SU-DHL-6 (cell line): Measurements from ENCODE around the gene TNFRSF18.

Source experiments
- H2AFZ ChIP-seq: fragments of 200-600 bp; sonication (generic); 2 replicates; pipeline ENCODE4 v1.6.1; 2014; ENCODE audit warnings: low read depth, mild to moderate bottlenecking, moderate library complexity, mixed read lengths, antibody characterized with exemption, low read length; ENCODE audit not compliant: severe bottlenecking
- H3F3A ChIP-seq: fragments of 200-600 bp; shearing (Covaris generic); 2 replicates; pipeline ENCODE4 v1.6.0; 2016; ENCODE audit warnings: antibody characterized with exemption, mild to moderate bottlenecking; ENCODE audit not compliant: insufficient read depth
- H3K27ac ChIP-seq: fragments of 200-600 bp; sonication (generic); 2 replicates; pipeline ENCODE4 v1.5.1; 2016; ENCODE audit warnings: low read depth, mild to moderate bottlenecking, low read length, moderate library complexity, mixed read lengths
- H3K27me3 ChIP-seq: fragments of 200-600 bp; sonication (generic), shearing (Covaris generic); 2 replicates; pipeline ENCODE4 v1.6.0; 2014; ENCODE audit warnings: mild to moderate bottlenecking, low read length
- H3K36me3 ChIP-seq: fragments of 200-600 bp; sonication (generic); 2 replicates; pipeline ENCODE4 v1.6.1; 2014; ENCODE audit warnings: mild to moderate bottlenecking, low read length, mixed read lengths
- H3K4me2 ChIP-seq: fragments of 300-600, 200-600 bp; shearing (Covaris generic), sonication (generic); 2 replicates; pipeline ENCODE4 v1.6.0; 2014; ENCODE audit warnings: low read length, low read depth, mild to moderate bottlenecking; ENCODE audit not compliant: poor library complexity, severe bottlenecking
- H3K4me3 ChIP-seq: fragments of 200-600 bp; sonication (generic); 2 replicates; pipeline ENCODE4 v1.5.1; 2014; ENCODE audit warnings: antibody characterized with exemption, low read length, mild to moderate bottlenecking, mixed read lengths; ENCODE audit not compliant: insufficient read depth, poor library complexity, severe bottlenecking
- H3K79me2 ChIP-seq: fragments of 200-600 bp; sonication (generic); 2 replicates; pipeline ENCODE4 v1.6.1; 2014; ENCODE audit warnings: mild to moderate bottlenecking, low read length, moderate library complexity; ENCODE audit not compliant: insufficient read depth
- H3K9ac ChIP-seq: fragments of 200-600 bp; sonication (generic); 2 replicates; pipeline ENCODE4 v1.7.0; 2014; ENCODE audit warnings: mild to moderate bottlenecking, low read length
- H3K9me2 ChIP-seq: fragments of 200-600 bp; sonication (generic); replicated peaks from 2 replicates; pipeline ENCODE4 v1.6.1; 2014; ENCODE audit warnings: low read length; ENCODE audit not compliant: insufficient read depth
- H3K9me3 ChIP-seq: fragments of 200-600 bp; sonication (generic); 2 replicates; pipeline ENCODE4 v1.6.1; 2014; ENCODE audit warnings: low read length, mixed read lengths; ENCODE audit not compliant: insufficient read depth
- H4K20me1 ChIP-seq: fragments of 200-600 bp; sonication (generic); 2 replicates; pipeline ENCODE4 v1.6.1; 2014; ENCODE audit warnings: low read depth, mild to moderate bottlenecking, antibody characterized with exemption, low read length, moderate library complexity, mixed read lengths
- EZH2phosphoT487 ChIP-seq: fragments of 200-600 bp; sonication (generic), shearing (Covaris generic); conservative IDR thresholded peaks from 2 replicates; pipeline ENCODE4 v1.6.1; 2018; ENCODE audit warnings: mild to moderate bottlenecking, antibody characterized with exemption, low read length, moderate library complexity, mixed read lengths
- TF ChIP-seq, protein P1 (sequence below): fragments of 200-600 bp; sonication (generic); IDR thresholded peaks from one replicate; pipeline ENCODE4 v1.5.1; 2017; ENCODE audit warnings: antibody characterized with exemption, mild to moderate bottlenecking, low read length, moderate library complexity; ENCODE audit not compliant: insufficient read depth, poor library complexity, severe bottlenecking

Gene TNFRSF18

DNA sequence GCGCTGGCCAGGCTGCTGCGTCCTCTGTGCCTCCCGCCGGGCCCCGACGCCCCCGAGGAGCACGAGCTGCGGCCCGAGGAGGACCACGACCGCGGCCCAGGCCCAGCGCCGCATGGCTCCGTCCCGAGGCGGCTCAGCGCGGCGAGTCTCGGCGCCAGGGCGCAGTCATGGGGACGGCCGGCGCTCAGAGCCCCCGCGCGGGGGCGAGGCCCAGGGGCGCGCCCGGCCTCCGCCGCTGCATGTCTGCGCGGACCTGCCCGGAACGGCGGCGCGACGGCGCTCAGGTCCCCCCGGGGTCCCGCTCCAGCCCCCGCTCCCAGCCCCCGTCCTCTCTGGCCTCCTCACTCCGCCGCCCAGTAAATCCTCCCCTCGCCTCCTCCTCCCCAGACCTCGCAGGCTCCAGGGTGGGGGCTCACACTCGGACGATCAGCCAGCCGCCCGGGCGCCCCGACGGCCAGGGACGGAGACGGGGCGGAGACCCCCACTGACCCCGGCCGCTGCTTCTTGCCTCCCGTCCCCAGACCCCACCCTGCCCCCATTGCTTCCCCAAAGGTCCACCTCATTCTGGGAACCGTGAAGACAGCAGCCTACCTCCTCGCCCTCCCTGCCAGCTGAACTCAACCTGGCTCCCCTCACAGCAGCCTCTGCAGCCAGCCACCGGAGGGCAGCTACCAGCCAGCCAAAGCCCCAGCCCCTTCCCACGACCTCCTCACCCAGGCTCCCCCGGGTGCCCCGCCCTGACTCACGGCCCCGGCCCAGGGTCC is 40.4 kb upstream of the TNFRSF18 start, which contains the start of gene C1QTNF12:
TSS of gene C1QTNF12 (minus strand) at position 146 of the 764 bp plus-strand sequence. CDS start at position 114, 32 bp downstream.
- no peaks in the 10 kb centered on the region for H3K79me2 ChIP-seq
- no peak within 1 kb of the TSS for H3K9ac ChIP-seq
- TF ChIP-seq, protein P1, sequence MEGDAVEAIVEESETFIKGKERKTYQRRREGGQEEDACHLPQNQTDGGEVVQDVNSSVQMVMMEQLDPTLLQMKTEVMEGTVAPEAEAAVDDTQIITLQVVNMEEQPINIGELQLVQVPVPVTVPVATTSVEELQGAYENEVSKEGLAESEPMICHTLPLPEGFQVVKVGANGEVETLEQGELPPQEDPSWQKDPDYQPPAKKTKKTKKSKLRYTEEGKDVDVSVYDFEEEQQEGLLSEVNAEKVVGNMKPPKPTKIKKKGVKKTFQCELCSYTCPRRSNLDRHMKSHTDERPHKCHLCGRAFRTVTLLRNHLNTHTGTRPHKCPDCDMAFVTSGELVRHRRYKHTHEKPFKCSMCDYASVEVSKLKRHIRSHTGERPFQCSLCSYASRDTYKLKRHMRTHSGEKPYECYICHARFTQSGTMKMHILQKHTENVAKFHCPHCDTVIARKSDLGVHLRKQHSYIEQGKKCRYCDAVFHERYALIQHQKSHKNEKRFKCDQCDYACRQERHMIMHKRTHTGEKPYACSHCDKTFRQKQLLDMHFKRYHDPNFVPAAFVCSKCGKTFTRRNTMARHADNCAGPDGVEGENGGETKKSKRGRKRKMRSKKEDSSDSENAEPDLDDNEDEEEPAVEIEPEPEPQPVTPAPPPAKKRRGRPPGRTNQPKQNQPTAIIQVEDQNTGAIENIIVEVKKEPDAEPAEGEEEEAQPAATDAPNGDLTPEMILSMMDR = no peak
- no peak for TF ChIP-seq EZH2phosphoT487
- no peaks in the 10 kb centered on the region for H3K9me2 ChIP-seq
- H3K27ac ChIP-seq = no peak within 1 kb of the TSS
- H3F3A ChIP-seq = no peaks in the 10 kb centered on the region
- no peak within 1 kb of the TSS for H3K4me3 ChIP-seq
- no peaks in the 10 kb centered on the region for H4K20me1 ChIP-seq
- H2AFZ ChIP-seq = no peak within 1 kb of the TSS
- H3K27me3 ChIP-seq = no peaks in the 10 kb centered on the region
- H3K9me3 ChIP-seq = no peaks in the 10 kb centered on the region
- no peak within 1 kb of the TSS for H3K4me2 ChIP-seq
- no peaks in the 10 kb centered on the region for H3K36me3 ChIP-seq

DNA sequence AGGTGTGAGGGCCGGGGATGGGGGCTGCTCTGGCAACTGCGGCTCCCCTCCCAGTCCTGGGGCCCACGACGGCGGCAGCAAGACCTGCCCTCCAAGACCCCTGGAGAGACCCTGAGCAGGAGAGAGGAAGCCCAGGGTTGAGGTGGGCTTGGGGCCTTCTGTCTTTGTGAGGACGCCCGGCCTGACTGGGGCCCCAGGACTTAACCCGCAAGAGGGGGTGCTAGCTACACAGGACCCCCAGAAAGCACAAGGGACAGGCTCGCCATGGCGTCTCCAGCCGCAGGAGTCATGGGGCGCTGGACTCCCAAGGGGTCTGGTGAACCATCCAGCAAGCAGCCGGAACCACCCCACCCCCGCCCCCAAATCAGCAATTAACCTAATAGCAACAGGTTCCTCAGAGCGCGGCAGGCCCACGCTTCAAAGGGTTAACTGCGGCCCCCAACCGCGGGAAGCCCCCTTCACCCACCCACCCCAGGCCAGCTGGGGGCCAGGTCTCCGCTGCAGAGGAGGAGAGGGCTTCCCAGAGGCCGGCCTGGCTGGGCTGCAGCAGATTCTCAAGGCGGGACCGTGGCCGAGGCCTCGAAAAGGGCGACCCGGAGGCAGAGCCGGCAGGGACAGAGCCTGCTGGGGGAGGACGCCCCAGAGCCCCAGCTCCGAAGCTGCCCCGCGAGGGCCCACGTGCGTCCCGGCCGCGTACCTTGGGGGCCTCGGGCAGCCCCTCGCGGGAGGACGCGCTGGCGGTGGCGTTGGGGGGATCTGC is 39.6 kb upstream of the TNFRSF18 start:
- Histone ChIP-seq H3K79me2 (no peaks in the 10 kb centered on the region), H3F3A (no peaks in the 10 kb centered on the region), H3K9me3 (no peaks in the 10 kb centered on the region), H3K27me3 (no peaks in the 10 kb centered on the region), H3K9me2 (no peaks in the 10 kb centered on the region), H3K4me2 (no peak overlapping the region), H4K20me1 (no peaks in the 10 kb centered on the region), H3K4me3 (no peak overlapping the region), H2AFZ (no peak overlapping the region), H3K36me3 (no peaks in the 10 kb centered on the region), H3K9ac (no peak overlapping the region), H3K27ac (no peak overlapping the region)
- TF ChIP-seq, protein P1 = no peak
- no peak for TF ChIP-seq EZH2phosphoT487

DNA sequence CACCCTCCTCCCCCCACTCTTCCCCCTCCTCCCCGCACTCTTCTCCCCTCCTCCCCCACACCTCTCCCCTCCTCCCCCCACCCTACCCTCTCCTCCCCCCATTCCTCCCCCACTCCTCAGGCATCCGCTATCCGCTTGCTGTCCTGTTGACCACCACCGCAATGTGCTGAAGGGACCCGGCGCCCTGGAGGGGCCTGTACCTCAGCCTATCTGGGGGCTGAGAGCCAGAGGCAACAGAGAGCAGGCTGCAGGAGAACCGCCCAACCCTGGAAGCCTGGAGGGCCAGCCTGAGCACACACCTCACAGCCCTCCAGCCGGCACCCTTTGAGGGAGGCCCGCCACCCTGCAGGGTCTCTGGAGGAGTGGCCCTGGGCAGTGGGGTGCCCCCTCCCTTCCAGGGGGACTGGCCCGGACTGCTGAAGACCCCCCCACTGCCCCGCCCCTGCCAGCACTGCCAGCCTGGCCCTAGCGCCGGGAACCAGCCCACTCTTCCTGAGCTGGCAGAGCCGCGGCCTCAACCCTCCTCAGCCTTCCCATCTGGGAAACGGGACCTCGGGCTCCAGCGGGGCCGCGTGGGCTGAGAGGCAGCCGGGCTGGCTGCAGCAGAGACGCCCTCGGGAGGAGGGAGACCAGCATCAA is 38.9 kb upstream of the TNFRSF18 start:
- H3K9me3 ChIP-seq = no peaks in the 10 kb centered on the region
- no peak overlapping the region for H2AFZ ChIP-seq
- H3F3A ChIP-seq = no peaks in the 10 kb centered on the region
- TF ChIP-seq, protein P1 = no peak
- TF ChIP-seq EZH2phosphoT487 = no peak
- H3K4me2 ChIP-seq = no peak overlapping the region
- no peaks in the 10 kb centered on the region for H3K27me3 ChIP-seq
- no peaks in the 10 kb centered on the region for H3K36me3 ChIP-seq
- H3K9ac ChIP-seq = no peak overlapping the region
- no peaks in the 10 kb centered on the region for H3K9me2 ChIP-seq
- no peak overlapping the region for H3K27ac ChIP-seq
- H3K79me2 ChIP-seq = no peaks in the 10 kb centered on the region
- H3K4me3 ChIP-seq = no peak overlapping the region
- no peaks in the 10 kb centered on the region for H4K20me1 ChIP-seq
